Measurements from ENCODE around the gene MYO1G.

GRCh38 chr7:44974549-44974948 is 4.3 kb downstream of the MYO1G start:
- no peak for TF ChIP-seq POLR2A (IDR thresholded peaks at IDR 0.05)
- TF ChIP-seq CTCF (IDR thresholded peaks at IDR 0.05), result no peak
- no peak for TF ChIP-seq POLR2AphosphoS5 (IDR thresholded peaks at IDR 0.05)
- TF ChIP-seq EP300 (IDR thresholded peaks at IDR 0.05), result no peak
